GM20000 (cell line): ENCODE results near the gene FYN.

Source experiments
- DNase-seq: peaks from one replicate; pipeline ENCODE4 v3.0.0; 2012; ENCODE audit warnings: low spot score
- TF ChIP-seq, protein P1 (sequence below): IDR thresholded peaks from 2 replicates; pipeline ENCODE4 v1.5.1; 2012; ENCODE audit warnings: mild to moderate bottlenecking, control low read depth; ENCODE audit errors: extremely low read depth, missing control alignments

FYN gene

DNA sequence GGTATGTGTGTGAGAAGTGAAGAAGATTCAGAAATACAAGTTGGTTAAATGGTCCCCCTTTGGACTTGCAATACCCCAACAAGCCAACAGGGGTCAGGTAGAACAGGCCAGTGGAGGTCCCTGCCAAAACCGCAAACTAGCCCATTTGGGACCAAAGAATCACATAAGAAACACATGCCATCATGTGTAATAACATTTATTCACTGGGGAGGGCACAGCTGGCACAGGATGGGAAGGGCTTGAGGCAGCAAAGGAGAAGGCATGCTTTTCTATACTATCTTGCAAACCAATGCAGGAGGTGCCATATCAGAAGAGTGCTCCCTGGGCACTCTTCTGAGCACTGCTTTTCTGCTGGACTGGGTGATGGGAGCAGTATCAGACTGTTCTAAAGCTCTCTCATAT is 151.5 kb downstream of the FYN start:
- TF ChIP-seq, protein P1, sequence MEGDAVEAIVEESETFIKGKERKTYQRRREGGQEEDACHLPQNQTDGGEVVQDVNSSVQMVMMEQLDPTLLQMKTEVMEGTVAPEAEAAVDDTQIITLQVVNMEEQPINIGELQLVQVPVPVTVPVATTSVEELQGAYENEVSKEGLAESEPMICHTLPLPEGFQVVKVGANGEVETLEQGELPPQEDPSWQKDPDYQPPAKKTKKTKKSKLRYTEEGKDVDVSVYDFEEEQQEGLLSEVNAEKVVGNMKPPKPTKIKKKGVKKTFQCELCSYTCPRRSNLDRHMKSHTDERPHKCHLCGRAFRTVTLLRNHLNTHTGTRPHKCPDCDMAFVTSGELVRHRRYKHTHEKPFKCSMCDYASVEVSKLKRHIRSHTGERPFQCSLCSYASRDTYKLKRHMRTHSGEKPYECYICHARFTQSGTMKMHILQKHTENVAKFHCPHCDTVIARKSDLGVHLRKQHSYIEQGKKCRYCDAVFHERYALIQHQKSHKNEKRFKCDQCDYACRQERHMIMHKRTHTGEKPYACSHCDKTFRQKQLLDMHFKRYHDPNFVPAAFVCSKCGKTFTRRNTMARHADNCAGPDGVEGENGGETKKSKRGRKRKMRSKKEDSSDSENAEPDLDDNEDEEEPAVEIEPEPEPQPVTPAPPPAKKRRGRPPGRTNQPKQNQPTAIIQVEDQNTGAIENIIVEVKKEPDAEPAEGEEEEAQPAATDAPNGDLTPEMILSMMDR = peak; percentile 36
- DNase-seq = peak; percentile 36

DNA sequence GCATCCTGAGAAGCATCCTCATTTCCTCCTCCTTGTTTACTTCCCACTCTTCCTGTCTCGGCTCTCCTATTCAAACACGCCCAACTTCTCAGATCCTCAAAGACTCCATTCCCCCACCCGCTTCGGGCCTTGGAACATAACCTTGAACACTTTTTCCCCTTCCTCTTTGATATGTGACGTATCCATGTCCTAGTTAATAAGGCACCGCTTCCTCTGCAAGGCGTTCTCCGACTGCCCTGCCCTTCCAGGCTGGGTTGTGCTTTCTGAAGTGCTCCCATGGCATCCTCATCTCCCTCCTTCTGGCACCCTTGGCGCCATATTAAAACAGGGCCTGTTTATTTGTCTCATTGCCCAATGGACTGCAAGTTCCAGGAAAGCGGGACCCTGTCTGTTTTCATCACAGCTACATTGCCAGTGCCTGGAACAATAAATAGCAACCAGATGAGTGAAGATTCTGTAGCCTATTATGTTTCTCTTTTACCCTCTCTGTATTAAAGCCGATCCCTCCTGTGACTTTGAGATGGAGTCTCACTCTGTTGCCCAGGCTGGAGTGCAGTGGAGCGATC is 152.2 kb downstream of the FYN start:
- TF ChIP-seq, protein P1 = no peak
- no peak for DNase-seq

DNA sequence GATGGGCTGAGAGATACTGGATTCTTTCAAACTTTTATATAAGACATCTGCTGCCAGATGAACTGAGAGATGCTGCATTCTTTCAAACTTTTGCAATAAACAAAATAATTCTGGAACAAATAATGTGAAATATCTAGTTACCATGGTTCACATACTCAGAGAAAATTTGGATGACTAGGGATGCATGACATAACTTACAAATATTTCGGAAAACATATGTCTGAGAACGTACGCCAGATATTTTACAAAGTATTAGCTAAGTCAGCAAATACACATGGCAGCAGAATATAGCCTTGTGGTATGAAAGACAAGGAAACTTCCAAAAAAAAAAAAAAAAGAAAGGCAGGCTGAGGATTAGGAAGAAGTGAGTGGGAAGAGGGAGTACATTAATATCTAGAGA is 154.3 kb downstream of the FYN start:
- DNase-seq = no peak
- TF ChIP-seq, protein P1 = no peak

DNA sequence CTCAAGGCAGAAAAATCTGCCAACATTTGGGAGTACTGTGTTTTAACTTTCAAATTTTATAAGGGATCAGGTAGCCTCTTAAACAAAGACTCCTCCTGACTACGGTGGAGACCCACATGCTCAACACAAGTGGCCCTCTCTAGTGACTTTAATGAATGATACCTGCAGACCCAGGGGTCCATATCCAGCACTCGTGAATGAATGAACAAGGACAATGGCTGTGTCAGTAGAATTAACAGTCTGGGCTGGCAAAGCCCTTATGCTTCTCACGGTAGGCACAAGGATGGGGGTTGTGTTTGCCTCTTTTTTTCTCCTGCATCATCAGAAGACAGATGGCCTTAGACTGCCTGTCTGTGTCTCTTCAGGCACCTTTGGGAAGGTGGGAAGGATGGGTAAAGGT is 154.9 kb downstream of the FYN start:
- TF ChIP-seq, protein P1 = no peak
- no peak for DNase-seq

DNA sequence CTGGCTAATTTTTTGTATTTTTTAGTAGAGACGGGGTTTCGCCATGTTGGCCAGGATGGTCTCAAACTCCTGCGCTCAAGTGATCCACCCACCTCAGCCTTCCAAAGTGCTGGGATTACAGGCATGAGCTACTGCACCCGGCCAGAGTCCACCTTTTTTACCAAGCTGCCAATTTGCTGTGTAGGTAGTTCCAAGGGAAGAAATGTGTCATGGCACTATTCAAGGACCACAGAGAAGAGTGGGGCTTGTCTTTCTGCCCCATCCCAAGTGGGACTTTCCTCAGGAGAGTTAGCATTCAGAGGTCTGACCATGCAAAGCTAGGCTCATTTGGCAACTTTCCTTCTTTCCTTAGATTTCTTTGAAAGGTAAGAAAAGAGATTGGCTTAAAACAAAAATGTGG is 155.6 kb downstream of the FYN start:
- TF ChIP-seq, protein P1 = no peak

DNA sequence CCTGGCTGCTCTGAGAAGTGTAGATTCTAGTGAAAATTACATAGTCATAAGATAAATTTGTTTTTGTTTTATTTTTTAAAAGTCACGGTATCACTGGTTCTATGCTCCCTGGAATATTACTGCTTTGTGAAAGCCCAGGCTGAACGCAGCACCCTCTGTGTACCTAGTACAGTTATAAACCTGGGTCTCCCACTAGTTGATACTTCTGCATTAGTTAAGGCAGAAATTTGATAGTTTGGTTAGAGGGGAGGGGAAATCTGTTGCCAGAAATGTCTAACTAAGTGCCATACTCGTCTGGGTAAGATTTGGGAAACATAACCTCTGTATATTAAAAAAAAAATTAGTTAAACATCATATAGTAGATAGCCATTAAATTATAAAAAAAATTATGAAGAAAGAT is 156.9 kb downstream of the FYN start:
- TF ChIP-seq, protein P1 = no peak
- no peak for DNase-seq

More for the DNA sequence above, 155.6 kb downstream of the FYN start:
- DNase-seq = no peak

DNA sequence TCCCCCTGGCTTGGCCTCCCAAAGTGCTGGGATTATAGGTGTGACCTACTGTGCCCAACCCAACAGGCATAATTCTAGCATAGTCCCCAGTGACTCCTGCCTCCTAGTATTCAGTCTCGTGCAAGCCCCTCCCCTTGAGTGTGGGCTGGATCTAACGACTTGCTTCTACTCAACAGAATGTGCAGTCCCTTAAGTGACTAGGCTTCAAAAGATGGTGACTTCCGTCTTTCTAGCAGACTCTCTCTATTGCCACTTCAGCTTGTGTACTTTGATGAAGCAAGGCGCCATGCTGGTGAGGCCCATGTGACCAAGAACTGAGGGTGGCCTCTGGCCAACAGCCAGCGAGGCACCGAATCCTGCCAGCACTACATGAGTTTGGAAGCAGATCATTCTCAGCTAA is 157.9 kb downstream of the FYN start:
- TF ChIP-seq, protein P1 = no peak
- DNase-seq = no peak
